A549 (cell line): ENCODE measurements around the gene GULP1. TPM values are rescaled to one million over a fixed set of nuclear protein-coding genes. Genes with fewer than 3 reads are reported as not detected.
A peak's percentile ranks its signal among the peaks of the same experiment; 100 is the strongest.

Source experiments
- ATAC-seq, 2 experiments: fragments of 200-7000 bp in 1 of 2; fragments of >200 bp in 1 of 2; cut with Nextera tagmentation in 1 of 2; cut with Tn5 transposase in 1 of 2; 3 replicates each; pipeline versions ENCODE4 v1.8.0 to v1.9.1; 2018 to 2020; ENCODE audit warnings: mild to moderate bottlenecking in 1 of 2, moderate library complexity in 1 of 2
- CTCF ChIA-PET: fragments of 300-600 bp; sonication (Branson Sonifier 250); formaldehyde crosslinking; extraction: SDS; loops from one replicate; lab custom pipeline; 2021; ENCODE audit warnings: antibody characterized with exemption, inconsistent platforms; lab: Yijun Ruan, JAX
- POLR2A ChIA-PET: fragments of 350-600 bp; formaldehyde crosslinking; extraction: SDS; loops from one replicate; lab custom pipeline; 2021; ENCODE audit warnings: antibody characterized with exemption, inconsistent platforms; lab: Yijun Ruan, JAX
- DNase-seq, 2 experiments: peaks; one replicate each; pipeline versions ENCODE4 v3.0.0 to v3.0.0-alpha.2; 2011 to 2016; ENCODE audit warnings: low read depth in 1 of 2, low spot score in 1 of 2
- FAIRE-seq: peaks from 2 replicates; lab custom pipeline; 2011; peaks lifted over from hg19 to GRCh38; lab: Jason Lieb, UNC
- H3K27ac ChIP-seq, 2 experiments: fragments of >200 bp; sonication (Bioruptor Twin); formaldehyde crosslinking; 3 replicates each; pipeline ENCODE4 v1.5.1; 2016 to 2017
- H3K4me1 ChIP-seq: fragments of >200 bp; sonication (Bioruptor Twin); formaldehyde crosslinking; 3 replicates; pipeline ENCODE4 v1.6.1; 2016
- H3K4me2 ChIP-seq: fragments of >200 bp; sonication (Bioruptor Twin); formaldehyde crosslinking; 3 replicates; pipeline ENCODE4 v1.6.1; 2016
- H3K4me3 ChIP-seq: fragments of >200 bp; sonication (Bioruptor Twin); formaldehyde crosslinking; 3 replicates; pipeline ENCODE4 v1.5.1; 2016
- H3K9me3 ChIP-seq: fragments of >200 bp; sonication (Bioruptor Twin); formaldehyde crosslinking; 3 replicates; pipeline ENCODE4 v1.6.1; 2016
- BCL3 ChIP-seq: fragments of >200 bp; sonication (Bioruptor Twin); formaldehyde crosslinking; IDR thresholded peaks from 3 replicates; pipeline ENCODE4 v1.6.1; 2016
- CBX2 ChIP-seq: fragments of 200-600 bp; sonication (generic); IDR thresholded peaks from 2 replicates; pipeline ENCODE4 v1.6.1; 2016; ENCODE audit warnings: low read depth, mild to moderate bottlenecking, borderline replicate concordance
- CBX8 ChIP-seq: fragments of 200-600 bp; sonication (generic); IDR thresholded peaks from 2 replicates; pipeline ENCODE4 v1.6.1; 2016
- CEBPB ChIP-seq, 2 experiments: fragments of >200 bp in 1 of 2; sonication (Bioruptor Twin) in 1 of 2; formaldehyde crosslinking in 1 of 2; IDR thresholded peaks; 2 replicates each; pipeline ENCODE4 v1.6.1; 2012 to 2016
- EHF ChIP-seq: fragments of 250-450 bp; sonication (Bioruptor Pico); IDR thresholded peaks from 2 replicates; pipeline ENCODE4 v1.5.0; 2020; ENCODE audit warnings: mild to moderate bottlenecking
- EHMT2 ChIP-seq: fragments of 200-600 bp; sonication (generic); IDR thresholded peaks from 2 replicates; pipeline ENCODE4 v1.6.1; 2016; ENCODE audit warnings: antibody characterized with exemption, low read depth, mild to moderate bottlenecking, moderate library complexity
- EP300 ChIP-seq, 2 experiments: fragments of >200 bp; sonication (Bioruptor Twin); formaldehyde crosslinking; IDR thresholded peaks; 2 replicates in 1 of 2; 3 replicates in 1 of 2; pipeline ENCODE4 v1.6.1; 2016 to 2017
- ESRRA ChIP-seq: fragments of 150-350 bp; IDR thresholded peaks from 2 replicates; pipeline ENCODE4 v1.6.1; 2014; ENCODE audit warnings: mild to moderate bottlenecking, low read length, borderline replicate concordance
- FOSL2 ChIP-seq, 2 experiments: fragments of 450-650 bp in 1 of 2; fragments of >200 bp in 1 of 2; sonication (Bioruptor Twin) in 1 of 2; formaldehyde crosslinking; IDR thresholded peaks; 2 replicates each; pipeline versions ENCODE4 v1.5.0 to v1.6.1; 2016 to 2020; ENCODE audit warnings: mild to moderate bottlenecking in 1 of 2, moderate library complexity in 1 of 2
- FOXS1 ChIP-seq: fragments of 250-450 bp; sonication (Bioruptor Pico); IDR thresholded peaks from 2 replicates; pipeline ENCODE4 v1.5.0; 2020; ENCODE audit warnings: mild to moderate bottlenecking, moderate library complexity
- HES2 ChIP-seq: fragments of >200 bp; sonication (Bioruptor Twin); formaldehyde crosslinking; IDR thresholded peaks from 2 replicates; pipeline ENCODE4 v1.6.1; 2016
- HOXA7 ChIP-seq: fragments of 250-450 bp; sonication (Bioruptor Pico); IDR thresholded peaks from 2 replicates; pipeline ENCODE4 v1.5.0; 2020; ENCODE audit warnings: mild to moderate bottlenecking, moderate library complexity
- JUN ChIP-seq, 2 experiments: fragments of >200 bp; sonication (Bioruptor Twin); formaldehyde crosslinking; IDR thresholded peaks; 2 replicates in 1 of 2; 3 replicates in 1 of 2; pipeline ENCODE4 v1.6.1; 2016 to 2017
- JUNB ChIP-seq: fragments of >200 bp; sonication (Bioruptor Twin); formaldehyde crosslinking; IDR thresholded peaks from 2 replicates; pipeline ENCODE4 v1.6.1; 2016
- MAFK ChIP-seq: fragments of 450-650 bp; IDR thresholded peaks from 2 replicates; pipeline ENCODE4 v1.6.1; 2014; ENCODE audit not compliant: partially characterized antibody
- MYC ChIP-seq: IDR thresholded peaks from 2 replicates; pipeline ENCODE4 v1.6.1; 2012; ENCODE audit warnings: mild to moderate bottlenecking, inconsistent platforms, low read length, improper control_type of control experiment, borderline replicate concordance
- NR3C1 ChIP-seq: fragments of >200 bp; sonication (Bioruptor Twin); formaldehyde crosslinking; IDR thresholded peaks from 3 replicates; pipeline ENCODE4 v1.6.1; 2017
- POLR2AphosphoS2 ChIP-seq: conservative IDR thresholded peaks from 2 replicates; pipeline ENCODE4 v1.6.1; 2012; ENCODE audit warnings: low read length, improper control_type of control experiment, inconsistent platforms
- RAD21 ChIP-seq, 2 experiments: fragments of >200 bp in 1 of 2; sonication (Bioruptor Twin) in 1 of 2; formaldehyde crosslinking in 1 of 2; IDR thresholded peaks in 1 of 2; conservative IDR thresholded peaks in 1 of 2; 2 replicates in 1 of 2; 3 replicates in 1 of 2; pipeline ENCODE4 v1.6.1; 2012 to 2018; ENCODE audit warnings: inconsistent platforms in 1 of 2
- RARB ChIP-seq: fragments of 250-450 bp; sonication (Bioruptor Pico); IDR thresholded peaks from 2 replicates; pipeline ENCODE4 v1.8.0; 2021; ENCODE audit warnings: mild to moderate bottlenecking, moderate library complexity
- RCOR1 ChIP-seq: fragments of 150-350 bp; IDR thresholded peaks from 2 replicates; pipeline ENCODE4 v1.6.1; 2014; ENCODE audit warnings: antibody characterized with exemption, low read length, low read depth
- RFX5 ChIP-seq: fragments of 450-650 bp; IDR thresholded peaks from 2 replicates; pipeline ENCODE4 v1.7.1; 2014; ENCODE audit warnings: antibody characterized with exemption, mild to moderate bottlenecking, moderate library complexity
- SREBF2 ChIP-seq: fragments of 450-650 bp; IDR thresholded peaks from 2 replicates; pipeline ENCODE4 v1.6.1; 2014; ENCODE audit warnings: mild to moderate bottlenecking, moderate library complexity
- ZC3H11A ChIP-seq: fragments of 450-650 bp; IDR thresholded peaks from 2 replicates; pipeline ENCODE4 v1.6.1; 2014; ENCODE audit warnings: antibody characterized with exemption, mild to moderate bottlenecking
- ZFP36 ChIP-seq: fragments of 450-650 bp; IDR thresholded peaks from 2 replicates; pipeline ENCODE4 v1.6.1; 2014; ENCODE audit warnings: borderline replicate concordance; ENCODE audit not compliant: partially characterized antibody
- ZSCAN20 ChIP-seq: fragments of 250-450 bp; sonication (Bioruptor Pico); IDR thresholded peaks from 2 replicates; pipeline ENCODE4 v1.8.0; 2022; ENCODE audit warnings: mild to moderate bottlenecking, moderate library complexity
- WGBS: methylation state at CpG from one replicate; pipeline ENCODE4 v1.1.6; 2017; ENCODE audit errors: missing lambda C conversion rate; 5-methylcytosine and 5-hydroxymethylcytosine counted together
- polyA plus RNA-seq, 4 experiments: library from polyadenylated mRNA; depleted of rRNA in 3 of 4; stranded (reverse); fragments of >200 nt; fragmentation: RNase III in 1 of 4; extraction: RNeasy Plus Mini Kit Qiagen cat#74134 plus additional on column Dnase treatment in 1 of 4; gene quantifications; 2 replicates in 3 of 4; 3 replicates in 1 of 4; pipeline ENCODE4 v1.2.3, GENCODE V29; 2011 to 2017

GULP1 gene
- polyA plus RNA-seq, 2 of the 4 experiments (the other 2 are of a cell fraction): 30.7 to 89.2 TPM

- Histone ChIP-seq H3K9me3 (no peaks in the 10 kb centered on the region), H3K4me3 (no peak overlapping the region), H3K4me1 (peaks cover 24% of the 10 kb centered on the region), H3K4me2 (no peak overlapping the region), H3K27ac (no peak overlapping the region)
- WGBS: 75% methylated on average over 2 of the region's 2 CpGs
- ChIA-PET CTCF (no interaction called here), POLR2A (no interaction called here)
- DNase-seq (no peak), ATAC-seq (no peak), FAIRE-seq (no peak)
- TF ChIP-seq EP300 (IDR thresholded peaks at IDR 0.05) (no peak), ZFP36 (no peak), SREBF2 (no peak), HOXA7 (CRISPR knock-in tag) (no peak), EHF (CRISPR knock-in tag) (no peak), MAFK (no peak), JUN (IDR thresholded peaks at IDR 0.05) (no peak), RCOR1 (no peak), HES2 (no peak), ESRRA (no peak), POLR2AphosphoS2 (no peak), CBX2 (no peak), ZSCAN20 (CRISPR knock-in tag) (no peak), CBX8 (no peak)
These were observed 189.8 kb downstream of the GULP1 start for GRCh38 chr2:188481474-188481873.

GRCh38 chr2:188485496-188485895 lies 193.8 kb downstream of the GULP1 start:
- POLR2A ChIA-PET: no interaction called here
- CTCF ChIA-PET: no interaction called here
- H3K9me3 ChIP-seq: no peaks in the 10 kb centered on the region
- peak overlapping the region; percentile 35 for H3K4me2 ChIP-seq
- no peak overlapping the region for H3K27ac ChIP-seq
- FAIRE-seq (peak; percentile 56), DNase-seq (peak in 1 of 2 experiments; percentile 19), ATAC-seq (peak in 1 of 2 experiments; percentile 19; a peak in 2 of 6 replicates)
- TF ChIP-seq CEBPB (IDR thresholded peaks at IDR 0.05) (0 out of 4 replicates have a peak, but pooled peaks of 1 of the 2 experiments have one; percentile 15), FOSL2 (IDR thresholded peaks at IDR 0.05) (no peak), FOSL2 (CRISPR knock-in tag; IDR thresholded peaks at IDR 0.05) (peak; percentile 44), SREBF2 (no peak)
- H3K4me1 ChIP-seq: peaks cover 23% of the 10 kb centered on the region
- H3K4me3 ChIP-seq: no peak overlapping the region

GRCh38 chr2:188492751-188493150 lies 201.1 kb downstream of the GULP1 start:
- Histone ChIP-seq H3K4me1 (0 out of 3 replicates have a peak, but pooled peaks cover 5% of the 10 kb centered on the region), H3K4me2 (no peak overlapping the region), H3K4me3 (no peak overlapping the region), H3K9me3 (no peaks in the 10 kb centered on the region), H3K27ac (no peak overlapping the region)
- CTCF ChIA-PET: no interaction called here
- DNase-seq (no peak), FAIRE-seq (no peak), ATAC-seq (no peak)
- POLR2A ChIA-PET: no interaction called here
- TF ChIP-seq BCL3 (no peak), JUNB (no peak), RARB (no peak), RAD21 (conservative IDR thresholded peaks at IDR 0.05 in 1 of 2, IDR thresholded peaks at IDR 0.05 in 1 of 2) (no peak), HOXA7 (CRISPR knock-in tag) (no peak), EHMT2 (no peak), NR3C1 (no peak)
- 90% methylated on average over 4 of the region's 4 CpGs for WGBS

GRCh38 chr2:188494906-188495305 lies 203.2 kb downstream of the GULP1 start:
- FAIRE-seq (no peak), DNase-seq (no peak), ATAC-seq (no peak)
- H3K4me1 ChIP-seq: 0 out of 3 replicates have a peak, but pooled peaks cover 5% of the 10 kb centered on the region
- ChIA-PET POLR2A (no interaction called here), CTCF (no interaction called here)
- H3K27ac ChIP-seq: no peak overlapping the region
- H3K4me3 ChIP-seq: no peak overlapping the region
- no peak for TF ChIP-seq MYC
- no peak for TF ChIP-seq ZC3H11A
- TF ChIP-seq HES2: no peak
- no peak for TF ChIP-seq RFX5
- TF ChIP-seq NR3C1: no peak
- no peak for TF ChIP-seq JUNB
- TF ChIP-seq FOXS1 (CRISPR knock-in tag): no peak
- H3K9me3 ChIP-seq: no peaks in the 10 kb centered on the region
- no peak overlapping the region for H3K4me2 ChIP-seq
